Inflammatory macrophage treated with lipopolysaccharide for 4 hours (primary cell): ENCODE results near the gene SPNS1.

Source experiments
- DNase-seq: peaks from one replicate; pipeline ENCODE4 v3.0.0-alpha.2; 2020

The SPNS1 gene

GRCh38 chr16:29030086-29030840, 55.7 kb downstream of the SPNS1 start:
- no peak for DNase-seq
